GM23338 (cell line): Measurements from ENCODE around the gene AP3D1. TPM values are rescaled to one million over a fixed set of nuclear protein-coding genes. Genes with fewer than 3 reads are reported as not detected.

ENCODE experiments used
- ATAC-seq: fragments of 200-7000 bp; cut with Tn5 transposase; 3 replicates; pipeline ENCODE4 v1.9.1; 2020
- DNase-seq: peaks from one replicate; pipeline ENCODE4 v3.0.0-alpha.2; 2015; ENCODE audit warnings: low spot score
- H2AFZ ChIP-seq: fragments of 200-600 bp; sonication (generic); 2 replicates; pipeline ENCODE4 v1.8.0; 2016; ENCODE audit warnings: antibody characterized with exemption, mild to moderate bottlenecking, moderate library complexity
- H3F3A ChIP-seq: fragments of 200-600 bp; sonication (generic); replicated peaks from 2 replicates; pipeline ENCODE4 v1.8.0; 2017; ENCODE audit warnings: antibody characterized with exemption, mixed run types, low read depth
- H3K27ac ChIP-seq: fragments of 200-600 bp; sonication (generic); 2 replicates; pipeline ENCODE4 v1.6.1; 2016; ENCODE audit warnings: low read depth
- H3K27me3 ChIP-seq: fragments of 200-600 bp; sonication (generic); 2 replicates; pipeline ENCODE4 v1.8.0; 2016; ENCODE audit warnings: mild to moderate bottlenecking, mixed run types, moderate library complexity; ENCODE audit not compliant: insufficient read depth
- H3K36me3 ChIP-seq: fragments of 200-600 bp; sonication (generic); 2 replicates; pipeline ENCODE4 v1.8.0; 2016; ENCODE audit warnings: mild to moderate bottlenecking; ENCODE audit not compliant: insufficient read depth
- H3K4me1 ChIP-seq: fragments of 200-600 bp; sonication (generic); 2 replicates; pipeline ENCODE4 v1.8.0; 2016; ENCODE audit warnings: mild to moderate bottlenecking, moderate library complexity; ENCODE audit not compliant: insufficient read depth
- H3K4me2 ChIP-seq: fragments of 200-600 bp; sonication (generic); 2 replicates; pipeline ENCODE4 v1.7.1; 2017; ENCODE audit warnings: mixed run types
- H3K4me3 ChIP-seq: fragments of 200-600 bp; sonication (generic); 2 replicates; pipeline ENCODE4 v1.6.1; 2016; ENCODE audit warnings: mixed run types
- H3K79me2 ChIP-seq: fragments of 200-600 bp; sonication (generic); replicated peaks from 2 replicates; pipeline ENCODE4 v1.8.0; 2017; ENCODE audit warnings: mild to moderate bottlenecking; ENCODE audit not compliant: insufficient read depth
- H3K9me2 ChIP-seq: fragments of 200-600 bp; sonication (generic); 2 replicates; pipeline ENCODE4 v1.8.0; 2017; ENCODE audit not compliant: insufficient read depth
- H4K20me1 ChIP-seq: fragments of 200-600 bp; sonication (generic); replicated peaks from 2 replicates; pipeline ENCODE4 v1.8.0; 2017; ENCODE audit warnings: mild to moderate bottlenecking; ENCODE audit not compliant: insufficient read depth
- H3K27ac Mint-ChIP-seq: 2 replicates; pipeline ENCODE4 v1.8.0; 2020; ENCODE audit warnings: inconsistent platforms, mild to moderate bottlenecking, moderate library complexity, mixed read lengths
- H3K27me3 Mint-ChIP-seq: 3 replicates; pipeline ENCODE4 v1.8.0; 2022; ENCODE audit warnings: low read depth, mild to moderate bottlenecking, moderate library complexity, mixed read lengths, inconsistent platforms; ENCODE audit not compliant: insufficient read depth, poor library complexity
- H3K36me3 Mint-ChIP-seq: 3 replicates; pipeline ENCODE4 v1.8.0; 2021; ENCODE audit warnings: low read depth, mild to moderate bottlenecking, inconsistent platforms, moderate library complexity, mixed read lengths
- H3K4me1 Mint-ChIP-seq: 3 replicates; pipeline ENCODE4 v1.8.0; 2020; ENCODE audit warnings: mild to moderate bottlenecking, inconsistent platforms, mixed read lengths
- H3K4me3 Mint-ChIP-seq: 3 replicates; pipeline ENCODE4 v1.8.0; 2021; ENCODE audit warnings: moderate library complexity, mild to moderate bottlenecking, inconsistent platforms, mixed read lengths
- H3K9me3 Mint-ChIP-seq: 3 replicates; pipeline ENCODE4 v1.8.0; 2020; ENCODE audit warnings: moderate library complexity, mild to moderate bottlenecking, inconsistent platforms, mixed read lengths
- CREB1 ChIP-seq: fragments of 250-450 bp; sonication (Bioruptor Pico); IDR thresholded peaks from 2 replicates; pipeline ENCODE4 v1.5.0; 2020; ENCODE audit warnings: low read depth, mild to moderate bottlenecking, moderate library complexity
- EZH2 ChIP-seq: fragments of 200-600 bp; sonication (generic); IDR thresholded peaks from one replicate; pipeline ENCODE4 v1.8.0; 2017; ENCODE audit warnings: antibody characterized with exemption, mild to moderate bottlenecking, low read depth; ENCODE audit not compliant: unreplicated experiment
- EZH2phosphoT487 ChIP-seq: fragments of 200-600 bp; sonication (generic); IDR thresholded peaks from one replicate; pipeline ENCODE4 v1.8.1; 2018; ENCODE audit warnings: antibody characterized with exemption; ENCODE audit not compliant: unreplicated experiment
- JUNB ChIP-seq: IDR thresholded peaks from one replicate; pipeline ENCODE4 v1.6.1; 2016; ENCODE audit warnings: antibody characterized with exemption; ENCODE audit not compliant: unreplicated experiment
- NANOG ChIP-seq: IDR thresholded peaks from 2 replicates; pipeline ENCODE4 v1.6.1; 2016; ENCODE audit warnings: antibody characterized with exemption, borderline replicate concordance
- POLR2AphosphoS5 ChIP-seq: IDR thresholded peaks from 2 replicates; pipeline ENCODE4 v1.6.1; 2016; ENCODE audit warnings: antibody characterized with exemption, low read depth
- STAT1 ChIP-seq: IDR thresholded peaks from one replicate; pipeline ENCODE4 v1.6.1; 2016; ENCODE audit warnings: antibody characterized with exemption; ENCODE audit not compliant: unreplicated experiment
- ZNF114 ChIP-seq: fragments of 250-450 bp; sonication (Bioruptor Pico); IDR thresholded peaks from 2 replicates; pipeline ENCODE4 v1.5.0; 2020; ENCODE audit warnings: mild to moderate bottlenecking, moderate library complexity
- ZNF331 ChIP-seq: fragments of 250-450 bp; sonication (Bioruptor Pico); IDR thresholded peaks from 2 replicates; pipeline ENCODE4 v1.5.0; 2020; ENCODE audit warnings: low read depth, mild to moderate bottlenecking, moderate library complexity
- polyA plus RNA-seq: library from polyadenylated mRNA; unstranded; fragments of >200 nt; fragmentation: Nextera tagmentation; extraction: Ambion mirVana; gene quantifications from 2 replicates; pipeline ENCODE4 v1.2.1, GENCODE V29; 2016
- total RNA-seq: library from RNA; depleted of rRNA; stranded (reverse); fragments of >200 nt; shearing (Covaris generic); gene quantifications from 2 replicates; pipeline ENCODE4 v1.2.3, GENCODE V29; 2014
- TF ChIP-seq, protein P1 (sequence below): fragments of 250-450 bp; sonication (Bioruptor Pico); IDR thresholded peaks from 2 replicates; pipeline ENCODE4 v1.5.0; 2020; ENCODE audit warnings: mild to moderate bottlenecking, moderate library complexity
- TF ChIP-seq, protein P2 (sequence below): IDR thresholded peaks from 2 replicates; pipeline ENCODE4 v1.6.1; 2016; ENCODE audit warnings: antibody characterized with exemption
- TF ChIP-seq, protein P3 (sequence below): IDR thresholded peaks from one replicate; pipeline ENCODE4 v1.6.1; 2018; ENCODE audit warnings: antibody characterized with exemption; ENCODE audit not compliant: unreplicated experiment
- TF ChIP-seq, protein P4 (sequence below), 2 experiments: fragments of 200-600 bp in 1 of 2; sonication (generic) in 1 of 2; conservative IDR thresholded peaks; 2 replicates each; pipeline versions ENCODE4 v1.5.1 to v1.6.1; 2016 to 2017; ENCODE audit warnings: antibody characterized with exemption in 2 of 2, low read depth in 2 of 2, mild to moderate bottlenecking in 2 of 2, moderate library complexity in 1 of 2

AP3D1 gene
- total and polyA plus RNA-seq, 2 experiments from 2014 or later, result 101 to 236 TPM

DNA sequence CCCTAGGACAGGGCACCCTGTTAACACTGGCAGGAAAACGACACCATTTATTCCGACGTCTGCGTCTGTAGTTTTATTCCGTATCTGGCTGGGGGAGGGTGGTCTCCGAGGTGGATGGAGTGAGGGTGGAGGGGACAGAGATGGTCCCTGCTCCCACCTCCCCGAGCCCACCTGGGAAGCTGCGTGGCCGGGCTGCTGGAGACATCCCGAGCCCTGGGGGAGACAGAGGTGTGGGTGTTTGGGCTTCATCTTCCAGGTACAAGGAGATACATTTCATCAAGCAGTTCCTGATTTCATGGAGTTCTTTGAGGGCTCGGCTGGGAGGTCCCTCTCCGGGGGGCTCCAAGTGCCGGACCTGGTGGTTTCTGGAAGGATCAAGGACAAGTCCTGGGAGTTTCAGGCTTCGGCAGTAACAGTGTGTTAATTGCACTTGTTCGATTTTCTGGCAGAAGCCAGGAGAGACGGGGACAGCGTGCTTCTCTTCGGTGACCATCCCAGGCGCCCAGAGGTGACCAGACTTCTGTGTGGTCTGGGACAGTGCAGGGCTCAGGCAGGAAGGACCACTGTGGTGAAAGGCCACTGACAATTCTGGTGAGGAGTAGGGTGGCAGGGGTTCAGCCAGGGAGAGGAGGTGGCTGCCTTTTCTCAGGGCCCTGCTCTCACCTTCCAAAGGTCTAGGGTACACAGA, 80.2 kb downstream of the AP3D1 start:
- ATAC-seq, result no peak
- Histone ChIP-seq H3K9me2 (no peaks in the 10 kb centered on the region), H3K27ac (no peak overlapping the region), H3K79me2 (no peaks in the 10 kb centered on the region), H3K4me3 (no peak overlapping the region), H3F3A (no peaks in the 10 kb centered on the region), H2AFZ (no peak overlapping the region), H3K4me2 (no peak overlapping the region), H3K4me1 (no peaks in the 10 kb centered on the region), H3K27me3 (no peaks in the 10 kb centered on the region), H4K20me1 (no peaks in the 10 kb centered on the region), H3K36me3 (no peaks in the 10 kb centered on the region; the same call in 1 of the 2 replicates)
- peaks cover 18% of the 10 kb centered on the region for H3K27me3 Mint-ChIP-seq
- H3K4me3 Mint-ChIP-seq, result no peak overlapping the region
- DNase-seq, result no peak
- no peaks in the 10 kb centered on the region for H3K4me1 Mint-ChIP-seq
- no peaks in the 10 kb centered on the region for H3K9me3 Mint-ChIP-seq
- H3K27ac Mint-ChIP-seq, result no peak overlapping the region; the same call in 1 of the 2 replicates
- H3K36me3 Mint-ChIP-seq, result peaks cover 5% of the 10 kb centered on the region; the same call in 2 of the 3 replicates
- TF ChIP-seq ZNF114 (CRISPR knock-in tag) (no peak), ZNF331 (CRISPR knock-in tag) (no peak), JUNB (no peak), NANOG (no peak), EZH2 (no peak), POLR2AphosphoS5 (no peak), CREB1 (CRISPR knock-in tag) (no peak), STAT1 (no peak), EZH2phosphoT487 (no peak)
- TF ChIP-seq, protein P1, sequence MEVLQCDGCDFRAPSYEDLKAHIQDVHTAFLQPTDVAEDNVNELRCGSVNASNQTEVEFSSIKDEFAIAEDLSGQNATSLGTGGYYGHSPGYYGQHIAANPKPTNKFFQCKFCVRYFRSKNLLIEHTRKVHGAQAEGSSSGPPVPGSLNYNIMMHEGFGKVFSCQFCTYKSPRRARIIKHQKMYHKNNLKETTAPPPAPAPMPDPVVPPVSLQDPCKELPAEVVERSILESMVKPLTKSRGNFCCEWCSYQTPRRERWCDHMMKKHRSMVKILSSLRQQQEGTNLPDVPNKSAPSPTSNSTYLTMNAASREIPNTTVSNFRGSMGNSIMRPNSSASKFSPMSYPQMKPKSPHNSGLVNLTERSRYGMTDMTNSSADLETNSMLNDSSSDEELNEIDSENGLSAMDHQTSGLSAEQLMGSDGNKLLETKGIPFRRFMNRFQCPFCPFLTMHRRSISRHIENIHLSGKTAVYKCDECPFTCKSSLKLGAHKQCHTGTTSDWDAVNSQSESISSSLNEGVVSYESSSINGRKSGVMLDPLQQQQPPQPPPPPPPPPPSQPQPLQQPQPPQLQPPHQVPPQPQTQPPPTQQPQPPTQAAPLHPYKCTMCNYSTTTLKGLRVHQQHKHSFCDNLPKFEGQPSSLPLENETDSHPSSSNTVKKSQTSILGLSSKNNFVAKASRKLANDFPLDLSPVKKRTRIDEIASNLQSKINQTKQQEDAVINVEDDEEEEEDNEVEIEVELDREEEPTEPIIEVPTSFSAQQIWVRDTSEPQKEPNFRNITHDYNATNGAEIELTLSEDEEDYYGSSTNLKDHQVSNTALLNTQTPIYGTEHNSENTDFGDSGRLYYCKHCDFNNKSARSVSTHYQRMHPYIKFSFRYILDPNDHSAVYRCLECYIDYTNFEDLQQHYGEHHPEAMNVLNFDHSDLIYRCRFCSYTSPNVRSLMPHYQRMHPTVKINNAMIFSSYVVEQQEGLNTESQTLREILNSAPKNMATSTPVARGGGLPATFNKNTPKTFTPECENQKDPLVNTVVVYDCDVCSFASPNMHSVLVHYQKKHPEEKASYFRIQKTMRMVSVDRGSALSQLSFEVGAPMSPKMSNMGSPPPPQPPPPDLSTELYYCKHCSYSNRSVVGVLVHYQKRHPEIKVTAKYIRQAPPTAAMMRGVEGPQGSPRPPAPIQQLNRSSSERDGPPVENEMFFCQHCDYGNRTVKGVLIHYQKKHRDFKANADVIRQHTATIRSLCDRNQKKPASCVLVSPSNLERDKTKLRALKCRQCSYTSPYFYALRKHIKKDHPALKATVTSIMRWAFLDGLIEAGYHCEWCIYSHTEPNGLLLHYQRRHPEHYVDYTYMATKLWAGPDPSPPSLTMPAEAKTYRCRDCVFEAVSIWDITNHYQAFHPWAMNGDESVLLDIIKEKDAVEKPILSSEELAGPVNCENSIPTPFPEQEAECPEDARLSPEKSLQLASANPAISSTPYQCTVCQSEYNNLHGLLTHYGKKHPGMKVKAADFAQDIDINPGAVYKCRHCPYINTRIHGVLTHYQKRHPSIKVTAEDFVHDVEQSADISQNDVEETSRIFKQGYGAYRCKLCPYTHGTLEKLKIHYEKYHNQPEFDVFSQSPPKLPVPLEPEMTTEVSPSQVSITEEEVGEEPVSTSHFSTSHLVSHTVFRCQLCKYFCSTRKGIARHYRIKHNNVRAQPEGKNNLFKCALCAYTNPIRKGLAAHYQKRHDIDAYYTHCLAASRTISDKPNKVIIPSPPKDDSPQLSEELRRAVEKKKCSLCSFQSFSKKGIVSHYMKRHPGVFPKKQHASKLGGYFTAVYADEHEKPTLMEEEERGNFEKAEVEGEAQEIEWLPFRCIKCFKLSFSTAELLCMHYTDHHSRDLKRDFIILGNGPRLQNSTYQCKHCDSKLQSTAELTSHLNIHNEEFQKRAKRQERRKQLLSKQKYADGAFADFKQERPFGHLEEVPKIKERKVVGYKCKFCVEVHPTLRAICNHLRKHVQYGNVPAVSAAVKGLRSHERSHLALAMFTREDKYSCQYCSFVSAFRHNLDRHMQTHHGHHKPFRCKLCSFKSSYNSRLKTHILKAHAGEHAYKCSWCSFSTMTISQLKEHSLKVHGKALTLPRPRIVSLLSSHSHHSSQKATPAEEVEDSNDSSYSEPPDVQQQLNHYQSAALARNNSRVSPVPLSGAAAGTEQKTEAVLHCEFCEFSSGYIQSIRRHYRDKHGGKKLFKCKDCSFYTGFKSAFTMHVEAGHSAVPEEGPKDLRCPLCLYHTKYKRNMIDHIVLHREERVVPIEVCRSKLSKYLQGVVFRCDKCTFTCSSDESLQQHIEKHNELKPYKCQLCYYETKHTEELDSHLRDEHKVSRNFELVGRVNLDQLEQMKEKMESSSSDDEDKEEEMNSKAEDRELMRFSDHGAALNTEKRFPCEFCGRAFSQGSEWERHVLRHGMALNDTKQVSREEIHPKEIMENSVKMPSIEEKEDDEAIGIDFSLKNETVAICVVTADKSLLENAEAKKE (CRISPR knock-in tag), result no peak
- TF ChIP-seq, protein P2, sequence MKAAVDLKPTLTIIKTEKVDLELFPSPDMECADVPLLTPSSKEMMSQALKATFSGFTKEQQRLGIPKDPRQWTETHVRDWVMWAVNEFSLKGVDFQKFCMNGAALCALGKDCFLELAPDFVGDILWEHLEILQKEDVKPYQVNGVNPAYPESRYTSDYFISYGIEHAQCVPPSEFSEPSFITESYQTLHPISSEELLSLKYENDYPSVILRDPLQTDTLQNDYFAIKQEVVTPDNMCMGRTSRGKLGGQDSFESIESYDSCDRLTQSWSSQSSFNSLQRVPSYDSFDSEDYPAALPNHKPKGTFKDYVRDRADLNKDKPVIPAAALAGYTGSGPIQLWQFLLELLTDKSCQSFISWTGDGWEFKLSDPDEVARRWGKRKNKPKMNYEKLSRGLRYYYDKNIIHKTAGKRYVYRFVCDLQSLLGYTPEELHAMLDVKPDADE, result no peak
- TF ChIP-seq, protein P3, sequence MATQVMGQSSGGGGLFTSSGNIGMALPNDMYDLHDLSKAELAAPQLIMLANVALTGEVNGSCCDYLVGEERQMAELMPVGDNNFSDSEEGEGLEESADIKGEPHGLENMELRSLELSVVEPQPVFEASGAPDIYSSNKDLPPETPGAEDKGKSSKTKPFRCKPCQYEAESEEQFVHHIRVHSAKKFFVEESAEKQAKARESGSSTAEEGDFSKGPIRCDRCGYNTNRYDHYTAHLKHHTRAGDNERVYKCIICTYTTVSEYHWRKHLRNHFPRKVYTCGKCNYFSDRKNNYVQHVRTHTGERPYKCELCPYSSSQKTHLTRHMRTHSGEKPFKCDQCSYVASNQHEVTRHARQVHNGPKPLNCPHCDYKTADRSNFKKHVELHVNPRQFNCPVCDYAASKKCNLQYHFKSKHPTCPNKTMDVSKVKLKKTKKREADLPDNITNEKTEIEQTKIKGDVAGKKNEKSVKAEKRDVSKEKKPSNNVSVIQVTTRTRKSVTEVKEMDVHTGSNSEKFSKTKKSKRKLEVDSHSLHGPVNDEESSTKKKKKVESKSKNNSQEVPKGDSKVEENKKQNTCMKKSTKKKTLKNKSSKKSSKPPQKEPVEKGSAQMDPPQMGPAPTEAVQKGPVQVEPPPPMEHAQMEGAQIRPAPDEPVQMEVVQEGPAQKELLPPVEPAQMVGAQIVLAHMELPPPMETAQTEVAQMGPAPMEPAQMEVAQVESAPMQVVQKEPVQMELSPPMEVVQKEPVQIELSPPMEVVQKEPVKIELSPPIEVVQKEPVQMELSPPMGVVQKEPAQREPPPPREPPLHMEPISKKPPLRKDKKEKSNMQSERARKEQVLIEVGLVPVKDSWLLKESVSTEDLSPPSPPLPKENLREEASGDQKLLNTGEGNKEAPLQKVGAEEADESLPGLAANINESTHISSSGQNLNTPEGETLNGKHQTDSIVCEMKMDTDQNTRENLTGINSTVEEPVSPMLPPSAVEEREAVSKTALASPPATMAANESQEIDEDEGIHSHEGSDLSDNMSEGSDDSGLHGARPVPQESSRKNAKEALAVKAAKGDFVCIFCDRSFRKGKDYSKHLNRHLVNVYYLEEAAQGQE, result no peak
- TF ChIP-seq, protein P4, sequence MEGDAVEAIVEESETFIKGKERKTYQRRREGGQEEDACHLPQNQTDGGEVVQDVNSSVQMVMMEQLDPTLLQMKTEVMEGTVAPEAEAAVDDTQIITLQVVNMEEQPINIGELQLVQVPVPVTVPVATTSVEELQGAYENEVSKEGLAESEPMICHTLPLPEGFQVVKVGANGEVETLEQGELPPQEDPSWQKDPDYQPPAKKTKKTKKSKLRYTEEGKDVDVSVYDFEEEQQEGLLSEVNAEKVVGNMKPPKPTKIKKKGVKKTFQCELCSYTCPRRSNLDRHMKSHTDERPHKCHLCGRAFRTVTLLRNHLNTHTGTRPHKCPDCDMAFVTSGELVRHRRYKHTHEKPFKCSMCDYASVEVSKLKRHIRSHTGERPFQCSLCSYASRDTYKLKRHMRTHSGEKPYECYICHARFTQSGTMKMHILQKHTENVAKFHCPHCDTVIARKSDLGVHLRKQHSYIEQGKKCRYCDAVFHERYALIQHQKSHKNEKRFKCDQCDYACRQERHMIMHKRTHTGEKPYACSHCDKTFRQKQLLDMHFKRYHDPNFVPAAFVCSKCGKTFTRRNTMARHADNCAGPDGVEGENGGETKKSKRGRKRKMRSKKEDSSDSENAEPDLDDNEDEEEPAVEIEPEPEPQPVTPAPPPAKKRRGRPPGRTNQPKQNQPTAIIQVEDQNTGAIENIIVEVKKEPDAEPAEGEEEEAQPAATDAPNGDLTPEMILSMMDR (conservative IDR thresholded peaks at IDR 0.05; ENCODE audit: low read depth in 2 of 2), result no peak
